ENCODE measurements around the gene ATP13A4.

GRCh38 chr3:193446965-193447602 is 107.6 kb downstream of the ATP13A4 start:
- TF ChIP-seq CTCF (IDR thresholded peaks at IDR 0.05), result no peak
- no peak for TF ChIP-seq POLR2AphosphoS5 (IDR thresholded peaks at IDR 0.05; ENCODE audit: insufficient read depth in 1 of 2, low read depth in 1 of 2)
- no peak for TF ChIP-seq POLR2A (IDR thresholded peaks at IDR 0.05)

Measured in vagina (tissue), 2 donors.